Epithelial cell of proximal tubule (primary cell): ENCODE data around the gene LAMB4. TPM values are rescaled to one million over a fixed set of nuclear protein-coding genes. Genes with fewer than 3 reads are reported as not detected.

Source experiments
- DNase-seq: peaks from one replicate; pipeline ENCODE4 v3.0.0-alpha.2; 2011; ENCODE audit warnings: low read depth
- H3K4me3 ChIP-seq: 2 replicates; pipeline ENCODE4 v1.5.1; 2011; ENCODE audit warnings: low read depth, mild to moderate bottlenecking, low read length
- CTCF ChIP-seq: conservative IDR thresholded peaks from 2 replicates; pipeline ENCODE4 v1.5.1; 2012; ENCODE audit warnings: low read depth, mild to moderate bottlenecking, low read length
- total RNA-seq: library from RNA; depleted of rRNA; stranded (reverse); fragments of >200 nt; gene quantifications from 2 replicates; pipeline ENCODE4 v1.2.3, GENCODE V29; 2015

The LAMB4 gene
- total RNA-seq, 1 donor from 2014 or later = 0.46 TPM

GRCh38 chr7:108014747-108015682 lies 115.1 kb downstream of the LAMB4 start:
- no peak for TF ChIP-seq CTCF
- no peak overlapping the region for H3K4me3 ChIP-seq
- no peak for DNase-seq

GRCh38 chr7:108014215-108014614 lies 115.9 kb downstream of the LAMB4 start:
- no peak for DNase-seq
- no peak for TF ChIP-seq CTCF
- no peak overlapping the region for H3K4me3 ChIP-seq

GRCh38 chr7:108012499-108013430 lies 117.4 kb downstream of the LAMB4 start:
- H3K4me3 ChIP-seq = no peak overlapping the region
- no peak for DNase-seq
- TF ChIP-seq CTCF = no peak

DNA sequence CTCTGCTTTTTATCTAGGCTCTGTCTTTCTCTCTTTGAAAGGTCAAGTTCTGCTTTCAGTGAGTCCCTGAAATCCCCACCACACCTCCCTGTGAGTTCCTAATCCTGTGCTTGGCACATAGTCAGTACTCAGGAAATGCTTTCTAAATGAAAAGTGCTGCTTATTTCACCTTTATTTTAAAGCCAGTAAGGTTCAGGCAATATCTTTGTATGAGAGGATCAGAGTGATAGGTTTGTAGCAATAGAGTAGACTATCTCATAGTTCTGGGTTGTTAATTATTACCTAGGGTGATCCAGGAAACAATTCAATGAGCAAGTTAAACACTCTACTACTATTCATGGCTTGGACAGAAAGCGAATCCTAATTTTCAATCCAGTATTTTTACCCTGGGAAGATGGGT lies 119.8 kb downstream of the LAMB4 start:
- no peak for TF ChIP-seq CTCF
- peak overlapping the region; percentile 7 for H3K4me3 ChIP-seq
- no peak for DNase-seq

- no peak for DNase-seq
- no peak overlapping the region for H3K4me3 ChIP-seq
- no peak for TF ChIP-seq CTCF
Measured at GRCh38 chr7:108009873-108010272, 120.3 kb downstream of the LAMB4 start.

GRCh38 chr7:108008827-108009226 lies 121.3 kb downstream of the LAMB4 start:
- no peak overlapping the region for H3K4me3 ChIP-seq
- DNase-seq = no peak
- no peak for TF ChIP-seq CTCF
